ENCODE measurements around the gene SLC9A2.

GRCh38 chr2:102618452-102619413 is 620 bp upstream of the SLC9A2 start:
- TF ChIP-seq CTCF (IDR thresholded peaks at IDR 0.05), result no peak
- no peak for TF ChIP-seq EZH2 (IDR thresholded peaks at IDR 0.05; ENCODE audit: borderline replicate concordance, insufficient read depth, low read depth, low read length, poor library complexity, severe bottlenecking)

Data from B cell (primary cell).